ENCODE results near the gene CYYR1.

GRCh38 chr21:26444646-26445045, 128.4 kb downstream of the CYYR1 start:
- TF ChIP-seq EZH2phosphoT487 (IDR thresholded peaks at IDR 0.05; ENCODE audit: insufficient read depth, low read depth) (no peak), EZH2 (IDR thresholded peaks at IDR 0.05; ENCODE audit: insufficient read depth, poor library complexity, severe bottlenecking) (no peak)
